Measurements from ENCODE around the gene TBXT.

Gene TBXT, protein sequence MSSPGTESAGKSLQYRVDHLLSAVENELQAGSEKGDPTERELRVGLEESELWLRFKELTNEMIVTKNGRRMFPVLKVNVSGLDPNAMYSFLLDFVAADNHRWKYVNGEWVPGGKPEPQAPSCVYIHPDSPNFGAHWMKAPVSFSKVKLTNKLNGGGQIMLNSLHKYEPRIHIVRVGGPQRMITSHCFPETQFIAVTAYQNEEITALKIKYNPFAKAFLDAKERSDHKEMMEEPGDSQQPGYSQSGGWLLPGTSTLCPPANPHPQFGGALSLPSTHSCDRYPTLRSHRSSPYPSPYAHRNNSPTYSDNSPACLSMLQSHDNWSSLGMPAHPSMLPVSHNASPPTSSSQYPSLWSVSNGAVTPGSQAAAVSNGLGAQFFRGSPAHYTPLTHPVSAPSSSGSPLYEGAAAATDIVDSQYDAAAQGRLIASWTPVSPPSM

DNA sequence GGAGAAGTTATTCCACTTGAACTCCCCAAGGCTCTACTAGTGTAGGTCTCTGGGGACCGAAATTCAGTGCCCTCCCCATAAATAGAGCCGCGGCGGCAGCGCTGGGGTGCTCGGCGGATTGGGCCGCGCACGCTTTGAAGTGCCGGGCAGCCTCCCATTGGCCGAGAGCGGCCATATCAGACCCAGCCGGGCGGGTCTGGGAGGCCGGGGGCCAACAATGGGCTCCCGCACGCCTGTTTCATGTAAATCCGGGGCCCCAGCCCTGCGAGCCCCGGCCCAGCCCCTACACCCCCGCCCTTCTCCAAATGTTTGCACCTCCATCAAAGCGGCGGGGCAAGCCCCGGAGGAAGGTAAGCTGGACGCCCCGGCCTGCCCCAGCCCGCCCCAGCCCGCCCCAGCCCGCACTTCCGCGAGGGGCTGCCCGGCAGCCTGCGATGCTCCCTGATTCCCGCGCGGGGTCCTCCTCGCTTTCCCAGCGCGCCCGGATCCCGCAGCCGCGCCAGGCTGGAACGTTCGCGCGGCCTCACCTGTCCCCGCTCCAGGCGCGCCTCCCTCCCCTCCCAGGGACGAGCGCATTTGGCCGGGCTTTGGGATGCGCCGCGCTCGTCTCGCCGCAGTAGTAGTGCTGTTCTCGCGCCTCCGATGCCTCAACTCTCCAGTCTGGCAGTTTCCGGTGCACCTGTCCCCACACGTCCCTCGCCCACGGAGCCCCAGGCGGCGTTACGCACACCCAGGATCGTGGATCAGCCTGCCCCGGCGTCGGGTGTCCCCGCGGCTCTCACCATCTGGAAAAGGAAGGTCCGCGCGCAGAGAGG is at the start of gene TBXT:
TSS of gene TBXT (minus strand) at position 51 of the 815 bp plus-strand sequence. CDS start 260 bp downstream, outside the sequence.
- no peaks in the 10 kb centered on the region for H3K9me3 ChIP-seq (ENCODE audit: insufficient read depth, low read length)
- no peak for TF ChIP-seq EZH2phosphoT487 (conservative IDR thresholded peaks at IDR 0.05; ENCODE audit: low read length)
- TF ChIP-seq, protein P1, sequence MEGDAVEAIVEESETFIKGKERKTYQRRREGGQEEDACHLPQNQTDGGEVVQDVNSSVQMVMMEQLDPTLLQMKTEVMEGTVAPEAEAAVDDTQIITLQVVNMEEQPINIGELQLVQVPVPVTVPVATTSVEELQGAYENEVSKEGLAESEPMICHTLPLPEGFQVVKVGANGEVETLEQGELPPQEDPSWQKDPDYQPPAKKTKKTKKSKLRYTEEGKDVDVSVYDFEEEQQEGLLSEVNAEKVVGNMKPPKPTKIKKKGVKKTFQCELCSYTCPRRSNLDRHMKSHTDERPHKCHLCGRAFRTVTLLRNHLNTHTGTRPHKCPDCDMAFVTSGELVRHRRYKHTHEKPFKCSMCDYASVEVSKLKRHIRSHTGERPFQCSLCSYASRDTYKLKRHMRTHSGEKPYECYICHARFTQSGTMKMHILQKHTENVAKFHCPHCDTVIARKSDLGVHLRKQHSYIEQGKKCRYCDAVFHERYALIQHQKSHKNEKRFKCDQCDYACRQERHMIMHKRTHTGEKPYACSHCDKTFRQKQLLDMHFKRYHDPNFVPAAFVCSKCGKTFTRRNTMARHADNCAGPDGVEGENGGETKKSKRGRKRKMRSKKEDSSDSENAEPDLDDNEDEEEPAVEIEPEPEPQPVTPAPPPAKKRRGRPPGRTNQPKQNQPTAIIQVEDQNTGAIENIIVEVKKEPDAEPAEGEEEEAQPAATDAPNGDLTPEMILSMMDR (IDR thresholded peaks at IDR 0.05; ENCODE audit: insufficient read depth, low read length, poor library complexity, severe bottlenecking) = no peak
- H3K9me2 ChIP-seq (replicated peaks; ENCODE audit: insufficient read depth, low read length) = no peaks in the 10 kb centered on the region
- no peak within 1 kb of the TSS for H3K4me3 ChIP-seq (ENCODE audit: insufficient read depth, low read length, poor library complexity, severe bottlenecking)
- H3K27me3 ChIP-seq (ENCODE audit: low read length) = no peaks in the 10 kb centered on the region
- no peaks in the 10 kb centered on the region for H3F3A ChIP-seq (ENCODE audit: insufficient read depth)
- no peak within 1 kb of the TSS for H3K4me2 ChIP-seq (ENCODE audit: low read depth, low read length, poor library complexity, severe bottlenecking)
- no peak within 1 kb of the TSS for H3K9ac ChIP-seq (ENCODE audit: low read length)
- H4K20me1 ChIP-seq (ENCODE audit: low read depth, low read length) = no peaks in the 10 kb centered on the region
- no peak within 1 kb of the TSS for H3K27ac ChIP-seq (ENCODE audit: low read depth, low read length)
- H3K79me2 ChIP-seq (ENCODE audit: insufficient read depth, low read length) = no peaks in the 10 kb centered on the region
- no peaks in the 10 kb centered on the region for H3K36me3 ChIP-seq (ENCODE audit: low read length)
- H2AFZ ChIP-seq (ENCODE audit: low read depth, low read length, severe bottlenecking) = no peak within 1 kb of the TSS

DNA sequence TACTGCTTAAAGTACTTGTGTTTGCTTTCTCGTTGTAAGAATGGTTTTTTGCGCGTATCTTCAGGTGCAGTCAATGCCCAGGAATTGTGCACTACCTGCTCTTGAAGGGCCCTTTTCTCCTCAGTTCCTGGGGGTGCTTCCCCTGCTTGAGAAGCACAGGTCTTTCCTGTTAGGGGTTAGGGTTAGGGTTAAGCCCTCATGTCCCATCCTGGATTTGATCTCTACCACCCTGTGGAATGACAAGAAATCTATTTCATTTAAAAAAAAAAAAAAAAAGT is 39.6 kb upstream of the TBXT start:
- Histone ChIP-seq H4K20me1 (ENCODE audit: low read depth, low read length) (no peaks in the 10 kb centered on the region), H2AFZ (ENCODE audit: low read depth, low read length, severe bottlenecking) (no peak overlapping the region), H3K79me2 (ENCODE audit: insufficient read depth, low read length) (no peaks in the 10 kb centered on the region), H3K9ac (ENCODE audit: low read length) (no peak overlapping the region), H3K9me3 (ENCODE audit: insufficient read depth, low read length) (no peaks in the 10 kb centered on the region), H3F3A (ENCODE audit: insufficient read depth) (no peaks in the 10 kb centered on the region), H3K27me3 (ENCODE audit: low read length) (no peaks in the 10 kb centered on the region), H3K36me3 (ENCODE audit: low read length) (no peaks in the 10 kb centered on the region), H3K27ac (ENCODE audit: low read depth, low read length) (no peak overlapping the region), H3K4me2 (ENCODE audit: low read depth, low read length, poor library complexity, severe bottlenecking) (no peak overlapping the region), H3K9me2 (replicated peaks; ENCODE audit: insufficient read depth, low read length) (no peaks in the 10 kb centered on the region), H3K4me3 (ENCODE audit: insufficient read depth, low read length, poor library complexity, severe bottlenecking) (no peak overlapping the region)
- no peak for TF ChIP-seq EZH2phosphoT487 (conservative IDR thresholded peaks at IDR 0.05; ENCODE audit: low read length)
- TF ChIP-seq, protein P1 (IDR thresholded peaks at IDR 0.05; ENCODE audit: insufficient read depth, low read length, poor library complexity, severe bottlenecking) = no peak

DNA sequence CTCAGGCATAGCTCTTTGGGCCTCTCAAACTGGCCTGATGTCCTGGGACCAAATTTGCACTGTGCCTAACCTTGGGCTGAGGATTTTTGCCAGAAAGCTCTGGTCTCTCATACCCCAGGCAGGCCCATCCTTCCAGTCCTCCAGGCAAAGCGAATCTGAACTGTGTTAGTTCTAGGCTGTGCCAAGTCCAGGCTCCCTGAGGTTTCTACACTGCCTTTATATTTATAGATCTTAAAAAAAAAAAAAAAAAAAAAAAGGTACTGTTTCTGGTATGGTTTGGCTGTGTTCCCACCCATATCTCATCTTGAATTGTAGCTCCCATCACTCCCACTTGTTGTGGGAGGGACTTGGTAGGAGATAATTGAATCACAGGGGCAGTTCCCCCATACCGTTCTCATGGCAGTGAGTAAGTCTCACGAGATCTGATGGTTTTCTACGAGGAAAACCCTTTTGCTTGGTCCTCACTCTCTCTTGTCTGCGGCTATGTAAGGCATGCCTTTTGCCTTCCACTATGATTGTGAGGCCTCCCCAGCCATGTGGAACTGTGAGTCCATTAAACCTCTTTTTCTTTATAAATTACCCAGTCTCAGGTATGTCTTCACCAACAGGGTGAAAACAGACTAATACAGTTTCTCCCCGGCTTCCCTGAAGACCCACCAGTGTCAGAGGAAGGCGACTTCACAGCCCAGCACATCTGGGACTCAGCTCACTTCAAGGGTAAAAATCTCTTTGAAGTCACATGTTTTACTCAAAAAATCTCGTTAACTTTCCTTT is 39.0 kb upstream of the TBXT start:
- H3K27me3 ChIP-seq (ENCODE audit: low read length) = no peaks in the 10 kb centered on the region
- no peaks in the 10 kb centered on the region for H3K79me2 ChIP-seq (ENCODE audit: insufficient read depth, low read length)
- no peak overlapping the region for H3K4me3 ChIP-seq (ENCODE audit: insufficient read depth, low read length, poor library complexity, severe bottlenecking)
- no peak overlapping the region for H3K27ac ChIP-seq (ENCODE audit: low read depth, low read length)
- H3K9me3 ChIP-seq (ENCODE audit: insufficient read depth, low read length) = no peaks in the 10 kb centered on the region
- H4K20me1 ChIP-seq (ENCODE audit: low read depth, low read length) = no peaks in the 10 kb centered on the region
- no peaks in the 10 kb centered on the region for H3F3A ChIP-seq (ENCODE audit: insufficient read depth)
- no peak overlapping the region for H2AFZ ChIP-seq (ENCODE audit: low read depth, low read length, severe bottlenecking)
- no peak overlapping the region for H3K9ac ChIP-seq (ENCODE audit: low read length)
- H3K9me2 ChIP-seq (replicated peaks; ENCODE audit: insufficient read depth, low read length) = no peaks in the 10 kb centered on the region
- no peaks in the 10 kb centered on the region for H3K36me3 ChIP-seq (ENCODE audit: low read length)
- H3K4me2 ChIP-seq (ENCODE audit: low read depth, low read length, poor library complexity, severe bottlenecking) = no peak overlapping the region
- TF ChIP-seq, protein P1 (IDR thresholded peaks at IDR 0.05; ENCODE audit: insufficient read depth, low read length, poor library complexity, severe bottlenecking) = no peak
- TF ChIP-seq EZH2phosphoT487 (conservative IDR thresholded peaks at IDR 0.05; ENCODE audit: low read length) = no peak
